Hindlimb muscle (tissue), 1 donor: ENCODE measurements around the gene MRPL54. TPM values are rescaled to one million over a fixed set of nuclear protein-coding genes. Genes with fewer than 3 reads are reported as not detected.
"Not testable (repeated sequence)": the region's sequence is repeated elsewhere in the genome, so short reads cannot be mapped to it uniquely, and the experiment has no call there.

Source experiments
- DNase-seq: peaks from one replicate; pipeline ENCODE4 v3.0.0-alpha.2; 2013
- polyA plus RNA-seq: library from polyadenylated mRNA; unstranded; fragments of 120-200 nt; gene quantifications from one replicate; pipeline ENCODE4 v1.2.1, GENCODE V29; 2013; ENCODE audit not compliant: insufficient read length

MRPL54 gene
- polyA plus RNA-seq, 1 donor: 27.5 TPM

GRCh38 chr19:3813473-3814392 lies 51.3 kb downstream of the MRPL54 start:
- DNase-seq: no peak

- no peak for DNase-seq
Observed at GRCh38 chr19:3814648-3815047, 52.2 kb downstream of the MRPL54 start.

- DNase-seq: not testable (repeated sequence)
Observed at GRCh38 chr19:3816148-3816547, 53.7 kb downstream of the MRPL54 start.

GRCh38 chr19:3816566-3817218 lies 54.2 kb downstream of the MRPL54 start:
- DNase-seq: no peak

Other genes starting within 250 kb of the MRPL54 start
- gene TEKTIP1, start 223.5 kb upstream of the MRPL54 start, polyA plus RNA-seq: 3.5 TPM
- 31.0 TPM for gene MFSD12, start 205.1 kb upstream of the MRPL54 start, polyA plus RNA-seq
- gene HMG20B, start 189.7 kb upstream of the MRPL54 start, polyA plus RNA-seq: 36.5 TPM
- gene GIPC3, start 177.2 kb upstream of the MRPL54 start, polyA plus RNA-seq: 2.1 TPM
- gene TBXA2R, start 155.8 kb upstream of the MRPL54 start, polyA plus RNA-seq: 3.4 TPM
- 25.3 TPM for gene CACTIN, start 135.9 kb upstream of the MRPL54 start, polyA plus RNA-seq
- gene PIP5K1C, start 62.2 kb upstream of the MRPL54 start, polyA plus RNA-seq: 22.4 TPM
- gene TJP3, start 54.3 kb upstream of the MRPL54 start, polyA plus RNA-seq: not detected
- 20.4 TPM for gene APBA3, start 990 bp upstream of the MRPL54 start, polyA plus RNA-seq
- gene RAX2, start 9.5 kb downstream of the MRPL54 start, polyA plus RNA-seq: not detected
- gene MATK, start 23.7 kb downstream of the MRPL54 start, polyA plus RNA-seq: 2.7 TPM
- not detected for gene ZFR2, start 106.4 kb downstream of the MRPL54 start, polyA plus RNA-seq
- gene ATCAY, start 118.0 kb downstream of the MRPL54 start, polyA plus RNA-seq: 1.8 TPM
- gene NMRK2, start 170.4 kb downstream of the MRPL54 start, polyA plus RNA-seq: 298 TPM
- gene DAPK3, start 208.4 kb downstream of the MRPL54 start, polyA plus RNA-seq: 97.3 TPM
- gene EEF2, start 222.8 kb downstream of the MRPL54 start, polyA plus RNA-seq: 2,964 TPM
- 27.5 TPM for gene PIAS4, start 245.1 kb downstream of the MRPL54 start, polyA plus RNA-seq